ENCODE measurements around the gene MACF1. TPM values are rescaled to one million over a fixed set of nuclear protein-coding genes. Genes with fewer than 3 reads are reported as not detected.

The MACF1 gene
- total RNA-seq, 4 donors from 2014 or later, result 386 to 627 (median 576) TPM

DNA sequence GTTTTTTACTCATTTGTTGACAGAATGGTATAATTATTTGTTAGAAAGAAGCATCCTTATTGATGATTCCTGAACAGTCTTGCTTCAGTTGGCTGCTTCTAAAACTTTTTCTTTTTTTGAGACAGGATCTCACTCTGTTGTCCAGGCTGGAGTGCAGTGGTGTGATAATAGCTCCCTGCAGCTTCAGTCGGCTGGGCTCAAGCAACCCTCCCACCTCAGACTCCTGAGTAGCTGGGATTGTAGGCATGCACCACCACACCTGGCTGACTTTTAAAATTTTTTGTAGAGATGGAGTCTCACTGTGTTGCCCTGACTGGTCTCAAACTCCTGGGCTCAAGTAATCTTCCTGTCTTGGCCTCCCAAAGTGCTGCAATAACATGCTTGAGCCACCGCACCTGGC lies 38.8 kb downstream of the MACF1 start:
- Histone ChIP-seq H3K4me3 (no peak overlapping the region), H3K9me3 (no peaks in the 10 kb centered on the region), H3K27me3 (no peaks in the 10 kb centered on the region), H3K36me3 (peaks cover 0 to 5% (median 0%) of the 10 kb centered on the region in 4 donors), H3K27ac (replicated peaks in 1 of 4) (no peak overlapping the region), H3K4me1 (peaks cover 6 to 23% (median 12%) of the 10 kb centered on the region in 4 donors)
- WGBS, result 86% methylated on average over 2 of the region's 2 CpGs
- no peak for DNase-seq (ENCODE audit: extremely low spot score)
- TF ChIP-seq EP300 (IDR thresholded peaks at IDR 0.05) (no peak), POLR2AphosphoS5 (IDR thresholded peaks at IDR 0.05) (no peak), POLR2A (IDR thresholded peaks at IDR 0.05; ENCODE audit: low read depth) (no peak)
- TF ChIP-seq, protein P1, sequence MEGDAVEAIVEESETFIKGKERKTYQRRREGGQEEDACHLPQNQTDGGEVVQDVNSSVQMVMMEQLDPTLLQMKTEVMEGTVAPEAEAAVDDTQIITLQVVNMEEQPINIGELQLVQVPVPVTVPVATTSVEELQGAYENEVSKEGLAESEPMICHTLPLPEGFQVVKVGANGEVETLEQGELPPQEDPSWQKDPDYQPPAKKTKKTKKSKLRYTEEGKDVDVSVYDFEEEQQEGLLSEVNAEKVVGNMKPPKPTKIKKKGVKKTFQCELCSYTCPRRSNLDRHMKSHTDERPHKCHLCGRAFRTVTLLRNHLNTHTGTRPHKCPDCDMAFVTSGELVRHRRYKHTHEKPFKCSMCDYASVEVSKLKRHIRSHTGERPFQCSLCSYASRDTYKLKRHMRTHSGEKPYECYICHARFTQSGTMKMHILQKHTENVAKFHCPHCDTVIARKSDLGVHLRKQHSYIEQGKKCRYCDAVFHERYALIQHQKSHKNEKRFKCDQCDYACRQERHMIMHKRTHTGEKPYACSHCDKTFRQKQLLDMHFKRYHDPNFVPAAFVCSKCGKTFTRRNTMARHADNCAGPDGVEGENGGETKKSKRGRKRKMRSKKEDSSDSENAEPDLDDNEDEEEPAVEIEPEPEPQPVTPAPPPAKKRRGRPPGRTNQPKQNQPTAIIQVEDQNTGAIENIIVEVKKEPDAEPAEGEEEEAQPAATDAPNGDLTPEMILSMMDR (IDR thresholded peaks at IDR 0.05), result no peak
- intact Hi-C loops (cut with DNase I), result no loop called here

DNA sequence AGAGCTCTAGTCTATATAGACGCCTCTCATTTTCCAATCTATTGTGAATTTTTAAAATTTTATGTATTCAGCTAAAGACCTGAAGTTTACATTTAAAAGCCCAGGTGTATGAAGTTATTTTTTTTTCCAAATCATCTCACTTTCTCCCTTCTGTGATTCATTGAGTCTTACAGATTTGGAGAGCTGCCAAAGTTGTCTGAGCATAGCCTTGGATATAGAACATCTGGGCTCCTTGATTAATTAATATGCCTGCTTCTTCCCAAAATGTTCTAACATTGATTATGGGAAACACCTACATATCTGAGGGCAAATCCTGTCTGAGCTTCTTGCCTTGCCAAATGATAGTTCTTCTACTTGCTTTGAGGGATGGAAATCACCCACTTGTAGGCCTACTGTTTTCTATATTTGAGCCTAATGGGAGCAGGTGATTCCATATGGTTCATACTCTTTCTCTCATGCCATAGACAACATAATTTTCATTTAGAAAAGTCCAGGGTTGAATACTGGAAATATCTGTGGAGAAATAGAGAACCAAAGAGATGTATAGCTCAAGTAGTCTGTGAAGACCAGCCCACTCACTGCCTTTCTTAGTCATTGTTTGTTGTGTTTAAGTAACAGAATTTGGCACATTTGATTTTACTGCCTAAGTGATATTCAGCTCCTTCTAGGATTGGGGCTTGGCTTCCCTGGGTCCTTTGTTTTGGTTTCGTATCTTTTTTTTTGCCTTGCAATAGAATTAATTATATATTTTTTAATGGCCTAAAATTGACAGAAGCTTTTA lies 46.2 kb downstream of the MACF1 start:
- Histone ChIP-seq H3K4me1 (peaks cover 16 to 63% (median 51%) of the 10 kb centered on the region in 4 donors), H3K9me3 (no peaks in the 10 kb centered on the region), H3K4me3 (no peak overlapping the region), H3K36me3 (peaks cover 0 to 30% (median 23%) of the 10 kb centered on the region in 4 donors), H3K27me3 (no peaks in the 10 kb centered on the region), H3K27ac (replicated peaks in 1 of 4) (peak overlapping the region in 1 of 4 donors; percentile 9)
- WGBS, result 87% methylated on average over 2 of the region's 2 CpGs
- no peak for DNase-seq (ENCODE audit: extremely low spot score)
- intact Hi-C loops (cut with DNase I), result no loop called here
- TF ChIP-seq, protein P1 (IDR thresholded peaks at IDR 0.05), result no peak
- TF ChIP-seq EP300 (IDR thresholded peaks at IDR 0.05) (no peak), POLR2A (IDR thresholded peaks at IDR 0.05; ENCODE audit: low read depth) (no peak), POLR2AphosphoS5 (IDR thresholded peaks at IDR 0.05) (no peak)

DNA sequence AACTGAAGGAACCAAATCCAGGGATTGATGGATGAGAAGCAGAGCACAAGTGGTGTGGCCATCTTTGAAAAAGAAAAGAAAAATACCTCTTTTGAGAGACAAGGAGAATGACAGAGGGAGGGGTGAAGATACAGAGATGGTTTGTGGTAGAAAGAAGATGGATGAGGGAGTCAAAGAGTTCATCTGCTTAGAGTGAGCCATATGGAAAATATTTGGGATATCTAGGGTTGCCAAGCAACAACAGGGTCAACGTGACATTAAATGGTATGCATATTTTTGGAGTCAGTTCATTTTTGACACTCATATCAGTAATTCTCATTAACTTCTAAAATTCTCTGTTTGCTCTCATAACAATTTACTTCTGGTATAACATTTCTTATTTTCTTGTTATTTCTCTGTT lies 50.7 kb downstream of the MACF1 start:
- Histone ChIP-seq H3K36me3 (peaks cover 0 to 64% (median 42%) of the 10 kb centered on the region in 4 donors), H3K27ac (replicated peaks in 1 of 4) (peak overlapping the region; percentile 43 to 71 (median 50))
- intact Hi-C loops (cut with DNase I), result no loop called here

DNA sequence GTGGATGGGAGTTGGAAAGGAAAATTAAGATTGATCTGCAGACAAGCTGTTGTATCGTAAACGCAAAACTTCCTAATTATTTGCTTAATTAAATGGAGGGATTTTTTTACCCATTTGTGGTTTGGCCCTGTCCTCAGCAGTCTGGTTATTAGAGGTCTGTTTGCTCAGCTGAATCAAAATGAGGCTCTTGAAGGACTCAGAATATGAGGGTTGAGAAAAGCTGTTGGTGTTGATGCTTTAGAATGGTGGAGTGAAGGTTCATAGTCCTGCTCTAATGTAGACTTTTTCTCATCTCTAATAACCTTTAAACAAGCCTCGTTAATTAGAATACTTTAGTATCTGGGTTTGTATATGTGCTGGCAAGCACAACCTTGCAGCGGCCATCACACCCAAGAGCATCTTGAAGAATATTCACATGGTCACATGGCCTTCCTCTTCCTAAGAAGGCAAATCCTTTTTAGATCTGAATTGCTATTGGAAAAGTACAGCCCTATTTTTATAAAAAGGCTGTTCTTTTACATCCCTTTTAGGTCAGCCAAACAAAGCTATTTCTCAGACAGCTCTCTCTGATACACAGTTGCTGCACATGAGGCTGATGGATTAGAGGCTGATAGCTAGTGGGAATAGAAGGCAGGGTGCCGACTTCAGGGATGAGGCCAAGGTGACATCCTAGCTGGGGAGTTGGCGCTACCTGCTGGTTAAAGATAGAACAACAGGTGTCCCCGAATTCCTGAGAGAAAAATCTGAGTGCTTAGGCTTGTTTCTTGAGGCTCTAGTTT lies 53.8 kb downstream of the MACF1 start:
- Histone ChIP-seq H3K27me3 (no peaks in the 10 kb centered on the region), H3K4me1 (peaks cover 30 to 59% (median 57%) of the 10 kb centered on the region in 4 donors), H3K4me3 (no peak overlapping the region), H3K27ac (replicated peaks in 1 of 4) (peak overlapping the region; percentile 59 to 74 (median 70)), H3K36me3 (peaks cover 0 to 64% (median 36%) of the 10 kb centered on the region in 4 donors), H3K9me3 (no peaks in the 10 kb centered on the region)
- DNase-seq (ENCODE audit: extremely low spot score), result peak; percentile 96
- intact Hi-C loops (cut with DNase I), result loop anchor here (2.0 kb wide), 2 partner anchors 62 to 156 kb away; no protein-coding TSS in a partner anchor
- TF ChIP-seq, protein P1 (IDR thresholded peaks at IDR 0.05), result peak; percentile 89 to 91 (median 89)
- TF ChIP-seq EP300 (IDR thresholded peaks at IDR 0.05) (no peak), POLR2AphosphoS5 (IDR thresholded peaks at IDR 0.05) (peak; percentile 63 to 65), POLR2A (IDR thresholded peaks at IDR 0.05; ENCODE audit: low read depth) (no peak)
- WGBS, result 44% methylated on average over 7 of the region's 7 CpGs

More for the DNA sequence above, 50.7 kb downstream of the MACF1 start:
- TF ChIP-seq EP300 (IDR thresholded peaks at IDR 0.05) (no peak), POLR2AphosphoS5 (IDR thresholded peaks at IDR 0.05) (peak in 1 of 2 donors; percentile 14)
- 26% methylated on average over 1 of the region's 1 CpG for WGBS
- Histone ChIP-seq H3K4me3 (no peak overlapping the region), H3K9me3 (no peaks in the 10 kb centered on the region), H3K4me1 (peaks cover 30 to 78% (median 68%) of the 10 kb centered on the region in 4 donors), H3K27me3 (no peaks in the 10 kb centered on the region)
- no peak for DNase-seq (ENCODE audit: extremely low spot score)

DNA sequence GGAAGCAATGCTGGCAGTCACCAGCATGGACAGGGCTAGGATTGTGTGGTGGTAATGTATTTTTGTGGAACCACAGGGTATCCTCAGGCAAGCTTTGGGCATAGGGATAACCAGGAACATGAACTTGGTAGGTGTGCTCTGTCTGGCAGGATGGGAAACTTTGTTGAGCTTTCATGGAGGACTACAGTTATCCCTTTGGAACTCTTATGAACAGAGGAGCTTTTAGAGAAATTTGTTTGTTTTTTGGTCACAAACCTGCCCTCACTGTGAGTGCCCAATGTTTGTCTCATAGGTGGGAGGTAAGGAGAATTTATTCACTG lies 54.4 kb downstream of the MACF1 start:
- H3K27me3 ChIP-seq, result no peaks in the 10 kb centered on the region
- intact Hi-C loops (cut with DNase I), result loop anchor here (2.0 kb wide), 2 partner anchors 62 to 156 kb away; no protein-coding TSS in a partner anchor
- peaks cover 30 to 54% (median 53%) of the 10 kb centered on the region in 4 donors for H3K4me1 ChIP-seq
- peak overlapping the region; percentile 59 to 74 (median 70) for H3K27ac ChIP-seq (replicated peaks in 1 of 4)
- no peak for DNase-seq (ENCODE audit: extremely low spot score)
- peaks cover 0 to 63% (median 36%) of the 10 kb centered on the region in 4 donors for H3K36me3 ChIP-seq
- no peaks in the 10 kb centered on the region for H3K9me3 ChIP-seq
- TF ChIP-seq POLR2AphosphoS5 (IDR thresholded peaks at IDR 0.05) (no peak), POLR2A (IDR thresholded peaks at IDR 0.05; ENCODE audit: low read depth) (no peak), EP300 (IDR thresholded peaks at IDR 0.05) (no peak)
- TF ChIP-seq, protein P1 (IDR thresholded peaks at IDR 0.05), result no peak
- no peak overlapping the region for H3K4me3 ChIP-seq

Measured in esophagus muscularis mucosa (tissue), 4 donors.